ENCODE results near the gene ARID4A. TPM values are rescaled to one million over a fixed set of nuclear protein-coding genes. Genes with fewer than 3 reads are reported as not detected.
"Not testable (repeated sequence)": the region's sequence is repeated elsewhere in the genome, so short reads cannot be mapped to it uniquely, and the experiment has no call there.

The ARID4A gene
- total RNA-seq, 2 donors from 2014 or later, result 10.4 to 38.0 TPM

- peak overlapping the region; percentile 60 for H3K4me3 ChIP-seq
- peaks cover 3 to 8% of the 10 kb centered on the region in 2 donors for H3K4me1 ChIP-seq (ENCODE audit: control insufficient read depth in 1 of 2, low read depth in 2 of 2)
- H3K27ac ChIP-seq, result peak overlapping the region in 1 of 2 donors; percentile 22
- peaks cover 23% of the 10 kb centered on the region for H3K36me3 ChIP-seq
- DNase-seq (ENCODE audit: low spot score), result no peak
- TF ChIP-seq CTCF (IDR thresholded peaks at IDR 0.05), result no peak
- H3K9me3 ChIP-seq, result no peaks in the 10 kb centered on the region
- H3K27me3 ChIP-seq (replicated peaks; ENCODE audit: insufficient read depth), result no peaks in the 10 kb centered on the region
- no peak for ATAC-seq (ENCODE audit: insufficient number of reproducible peaks, low FRiP score, low read depth)
These were observed 55.4 kb downstream of the ARID4A start for GRCh38 chr14:58353516-58354299.

GRCh38 chr14:58354808-58355207 is 56.5 kb downstream of the ARID4A start:
- Histone ChIP-seq H3K27ac (no peak overlapping the region), H3K4me3 (no peak overlapping the region), H3K9me3 (no peaks in the 10 kb centered on the region), H3K36me3 (peaks cover 21% of the 10 kb centered on the region), H3K27me3 (replicated peaks; ENCODE audit: insufficient read depth) (no peaks in the 10 kb centered on the region), H3K4me1 (ENCODE audit: control insufficient read depth in 1 of 2, low read depth in 2 of 2) (peaks cover 3 to 8% of the 10 kb centered on the region in 2 donors)
- DNase-seq (ENCODE audit: low spot score) (no peak), ATAC-seq (ENCODE audit: insufficient number of reproducible peaks, low FRiP score, low read depth) (no peak)
- no peak for TF ChIP-seq CTCF (IDR thresholded peaks at IDR 0.05)

GRCh38 chr14:58356268-58356667 is 57.9 kb downstream of the ARID4A start:
- Histone ChIP-seq H3K27ac (no peak overlapping the region), H3K9me3 (no peaks in the 10 kb centered on the region), H3K27me3 (replicated peaks; ENCODE audit: insufficient read depth) (no peaks in the 10 kb centered on the region), H3K36me3 (peaks cover 20% of the 10 kb centered on the region), H3K4me1 (ENCODE audit: control insufficient read depth in 1 of 2, low read depth in 2 of 2) (peaks cover 3 to 8% of the 10 kb centered on the region in 2 donors), H3K4me3 (no peak overlapping the region)
- DNase-seq (ENCODE audit: low spot score), result no peak
- TF ChIP-seq CTCF (IDR thresholded peaks at IDR 0.05), result no peak
- no peak for ATAC-seq (ENCODE audit: insufficient number of reproducible peaks, low FRiP score, low read depth)

GRCh38 chr14:58362272-58362671 is 63.9 kb downstream of the ARID4A start:
- not testable (repeated sequence) for H3K27ac ChIP-seq
- peaks cover 25% of the 10 kb centered on the region for H3K36me3 ChIP-seq

GRCh38 chr14:58362798-58363412 is 64.5 kb downstream of the ARID4A start:
- no peak for ATAC-seq (ENCODE audit: insufficient number of reproducible peaks, low FRiP score, low read depth)
- peaks cover 30% of the 10 kb centered on the region for H3K36me3 ChIP-seq

More at GRCh38 chr14:58362272-58362671, 63.9 kb downstream of the ARID4A start:
- not testable (repeated sequence) for H3K27me3 ChIP-seq (replicated peaks; ENCODE audit: insufficient read depth); DNase-seq (ENCODE audit: low spot score); H3K9me3 ChIP-seq; ATAC-seq (ENCODE audit: insufficient number of reproducible peaks, low FRiP score, low read depth); H3K4me3 ChIP-seq; H3K4me1 ChIP-seq (ENCODE audit: control insufficient read depth in 1 of 2, low read depth in 2 of 2)

More at GRCh38 chr14:58362798-58363412, 64.5 kb downstream of the ARID4A start:
- Histone ChIP-seq H3K4me3 (no peak overlapping the region), H3K27ac (no peak overlapping the region), H3K9me3 (no peaks in the 10 kb centered on the region), H3K27me3 (replicated peaks; ENCODE audit: insufficient read depth) (no peaks in the 10 kb centered on the region), H3K4me1 (ENCODE audit: control insufficient read depth in 1 of 2, low read depth in 2 of 2) (no peaks in the 10 kb centered on the region)
- TF ChIP-seq CTCF (IDR thresholded peaks at IDR 0.05), result no peak
- DNase-seq (ENCODE audit: low spot score), result no peak

Data from thoracic aorta (tissue), 2 donors.